ENCODE measurements around the gene BMI1. TPM values are rescaled to one million over a fixed set of nuclear protein-coding genes. Genes with fewer than 3 reads are reported as not detected.
A peak's percentile ranks its signal among the peaks of the same experiment; 100 is the strongest.

BMI1 gene
- total and polyA plus RNA-seq, 2 donors (not counting 1 experiment from before 2014, with no cell fraction given), result 18.0 to 83.8 TPM

DNA sequence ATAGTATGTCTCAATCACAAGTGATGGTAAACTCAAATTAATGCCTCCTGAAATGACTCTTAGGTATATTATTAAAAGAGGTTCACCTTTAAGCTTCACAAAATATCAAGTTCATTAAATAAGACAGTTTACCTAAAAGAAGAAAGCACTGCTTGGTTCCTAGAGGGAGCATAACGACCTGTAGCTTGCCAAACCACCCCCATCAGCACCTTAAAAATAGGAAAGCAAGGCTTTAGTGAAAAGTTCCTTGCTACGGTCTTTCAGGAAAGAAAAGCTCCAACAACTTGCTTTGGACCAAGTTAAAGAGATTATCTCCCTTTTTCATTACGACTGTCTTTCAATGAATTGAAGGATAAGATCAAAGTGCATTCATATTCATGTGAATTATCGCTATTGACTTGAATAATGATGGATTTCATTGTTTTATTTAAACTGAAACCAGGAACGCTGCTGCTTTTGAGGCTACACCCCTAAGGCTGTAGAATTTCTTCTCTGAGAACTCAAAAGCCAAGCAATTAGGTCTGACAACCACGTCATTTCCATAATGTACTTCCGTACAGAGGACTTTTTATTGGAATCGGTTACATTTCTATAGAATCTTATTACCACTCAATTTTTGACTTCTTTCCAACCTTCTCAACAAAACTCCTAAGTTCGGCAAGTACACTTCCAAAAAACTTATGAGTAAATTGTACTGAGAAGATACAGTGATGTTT lies 17.4 kb downstream of the BMI1 start:
- Histone ChIP-seq H2AFZ (ENCODE audit: insufficient read depth, low read depth, low read length, poor library complexity, severe bottlenecking) (no peak overlapping the region), H3K27me3 (replicated peaks in 1 of 4; ENCODE audit: control extremely low read depth in 1 of 4, control insufficient read depth in 3 of 4, insufficient read depth in 4 of 4, low read length in 3 of 4) (peaks cover 8 to 72% (median 59%) of the 10 kb centered on the region in 4 experiments), H3K9ac (ENCODE audit: low read length) (no peak overlapping the region), H3K4me1 (ENCODE audit: control insufficient read depth in 2 of 2, insufficient read depth in 2 of 2, low read length in 2 of 2) (peaks cover 51 to 67% of the 10 kb centered on the region in 2 donors), H3K36me3 (replicated peaks in 1 of 2; ENCODE audit: control extremely low read depth in 1 of 2, control insufficient read depth in 1 of 2, extremely low read depth in 1 of 2, insufficient read depth in 2 of 2, low read length in 1 of 2) (no peaks in the 10 kb centered on the region), H3K9me3 (ENCODE audit: control extremely low read depth in 1 of 3, control insufficient read depth in 2 of 3, insufficient read depth in 1 of 3, low read length in 2 of 3) (peaks cover 3 to 33% (median 7%) of the 10 kb centered on the region in 3 donors), H3K27ac (ENCODE audit: low read length in 2 of 2) (no peak overlapping the region), H4K20me1 (ENCODE audit: control insufficient read depth, insufficient read depth, low read length, poor library complexity, severe bottlenecking) (no peaks in the 10 kb centered on the region), H3K4me3 (ENCODE audit: control extremely low read depth in 1 of 5, extremely low read depth in 1 of 5, insufficient read depth in 1 of 5, low read depth in 2 of 5, low read length in 4 of 5) (no peak overlapping the region), H3K79me2 (ENCODE audit: control insufficient read depth, insufficient read depth, low read length) (no peaks in the 10 kb centered on the region), H3K4me2 (replicated peaks; ENCODE audit: low read depth, low read length, poor library complexity, severe bottlenecking) (no peak overlapping the region)
- intact Hi-C loops (cut with micrococcal nuclease), result loop anchor here (2.0 kb wide), 1 partner anchor 814 kb away; the partner anchor contains the start of gene SKIDA1
- H3K27ac Mint-ChIP-seq, result no peak overlapping the region
- ATAC-seq (ENCODE audit: low read depth) (no peak), DNase-seq (peak; percentile 43)
- peaks cover 33% of the 10 kb centered on the region for H3K4me1 Mint-ChIP-seq
- no CpG with 5 or more reads among the region's 9 CpGs for WGBS (ENCODE audit: insufficient coverage)
- H3K4me3 Mint-ChIP-seq, result no peak overlapping the region
- H3K27me3 Mint-ChIP-seq, result peaks cover 44% of the 10 kb centered on the region
- TF ChIP-seq EZH2 (IDR thresholded peaks at IDR 0.05; ENCODE audit: borderline replicate concordance, insufficient read depth, low read depth, low read length, poor library complexity, severe bottlenecking), result no peak
- TF ChIP-seq, protein P1, sequence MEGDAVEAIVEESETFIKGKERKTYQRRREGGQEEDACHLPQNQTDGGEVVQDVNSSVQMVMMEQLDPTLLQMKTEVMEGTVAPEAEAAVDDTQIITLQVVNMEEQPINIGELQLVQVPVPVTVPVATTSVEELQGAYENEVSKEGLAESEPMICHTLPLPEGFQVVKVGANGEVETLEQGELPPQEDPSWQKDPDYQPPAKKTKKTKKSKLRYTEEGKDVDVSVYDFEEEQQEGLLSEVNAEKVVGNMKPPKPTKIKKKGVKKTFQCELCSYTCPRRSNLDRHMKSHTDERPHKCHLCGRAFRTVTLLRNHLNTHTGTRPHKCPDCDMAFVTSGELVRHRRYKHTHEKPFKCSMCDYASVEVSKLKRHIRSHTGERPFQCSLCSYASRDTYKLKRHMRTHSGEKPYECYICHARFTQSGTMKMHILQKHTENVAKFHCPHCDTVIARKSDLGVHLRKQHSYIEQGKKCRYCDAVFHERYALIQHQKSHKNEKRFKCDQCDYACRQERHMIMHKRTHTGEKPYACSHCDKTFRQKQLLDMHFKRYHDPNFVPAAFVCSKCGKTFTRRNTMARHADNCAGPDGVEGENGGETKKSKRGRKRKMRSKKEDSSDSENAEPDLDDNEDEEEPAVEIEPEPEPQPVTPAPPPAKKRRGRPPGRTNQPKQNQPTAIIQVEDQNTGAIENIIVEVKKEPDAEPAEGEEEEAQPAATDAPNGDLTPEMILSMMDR (IDR thresholded peaks at IDR 0.05), result no peak
- CTCF ChIA-PET, result interaction anchor here (0.6 to 2.4 kb wide), 5 partner anchors 12 to 842 kb away, joined by 3 to 8 read pairs (median 4); no protein-coding TSS in a partner anchor
- H3K9me3 Mint-ChIP-seq (ENCODE audit: insufficient read depth), result no peaks in the 10 kb centered on the region
- POLR2A ChIA-PET, result interaction anchor here (0.9 to 3.3 kb wide), 3 partner anchors 15 to 810 kb away, joined by 3 to 28 read pairs (median 3); partner anchors contain the start of gene BMI1

DNA sequence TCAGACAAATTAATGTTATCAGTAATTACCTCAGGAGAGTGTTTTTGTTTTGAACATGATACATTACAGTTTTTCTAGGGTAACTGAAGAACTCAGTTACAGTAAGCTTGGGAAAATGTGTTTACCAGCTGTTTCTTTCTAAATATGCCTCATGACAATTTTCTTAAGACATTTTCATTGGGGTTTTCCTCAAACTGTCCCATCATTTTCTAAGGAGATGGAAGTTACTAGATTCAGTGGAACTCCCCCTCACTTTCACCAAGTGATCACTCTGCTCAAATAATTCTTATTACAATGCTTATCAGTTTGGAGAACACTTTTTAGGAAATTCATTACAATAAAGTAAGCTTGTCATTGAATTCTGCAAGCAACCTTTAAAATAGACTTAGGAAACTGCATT lies 18.0 kb downstream of the BMI1 start:
- no peak for ATAC-seq (ENCODE audit: low read depth)

More for the DNA sequence above, 18.0 kb downstream of the BMI1 start:
- H3K36me3 ChIP-seq (replicated peaks in 1 of 2; ENCODE audit: control extremely low read depth in 1 of 2, control insufficient read depth in 1 of 2, extremely low read depth in 1 of 2, insufficient read depth in 2 of 2, low read length in 1 of 2), result no peaks in the 10 kb centered on the region
- no peaks in the 10 kb centered on the region for H3K79me2 ChIP-seq (ENCODE audit: control insufficient read depth, insufficient read depth, low read length)
- intact Hi-C loops (cut with micrococcal nuclease), result loop anchor here (2.0 kb wide), 1 partner anchor 814 kb away; the partner anchor contains the start of gene SKIDA1
- Mint-ChIP-seq H3K27ac (no peak overlapping the region), H3K4me3 (no peak overlapping the region), H3K4me1 (peaks cover 30% of the 10 kb centered on the region), H3K27me3 (peaks cover 50% of the 10 kb centered on the region), H3K9me3 (ENCODE audit: insufficient read depth) (no peaks in the 10 kb centered on the region)
- CTCF ChIA-PET, result interaction anchor here (0.6 to 2.4 kb wide), 5 partner anchors 11 to 843 kb away, joined by 3 to 8 read pairs (median 4); no protein-coding TSS in a partner anchor
- TF ChIP-seq EZH2 (IDR thresholded peaks at IDR 0.05; ENCODE audit: borderline replicate concordance, insufficient read depth, low read depth, low read length, poor library complexity, severe bottlenecking), result peak; percentile 28
- TF ChIP-seq, protein P1 (IDR thresholded peaks at IDR 0.05), result no peak
- H2AFZ ChIP-seq (ENCODE audit: insufficient read depth, low read depth, low read length, poor library complexity, severe bottlenecking), result no peak overlapping the region
- DNase-seq, result no peak
- H4K20me1 ChIP-seq (ENCODE audit: control insufficient read depth, insufficient read depth, low read length, poor library complexity, severe bottlenecking), result no peaks in the 10 kb centered on the region
- peaks cover 3 to 30% (median 7%) of the 10 kb centered on the region in 3 donors for H3K9me3 ChIP-seq (ENCODE audit: control extremely low read depth in 1 of 3, control insufficient read depth in 2 of 3, insufficient read depth in 1 of 3, low read length in 2 of 3)
- no peak overlapping the region for H3K9ac ChIP-seq (ENCODE audit: low read length)
- peaks cover 45 to 64% of the 10 kb centered on the region in 2 donors for H3K4me1 ChIP-seq (ENCODE audit: control insufficient read depth in 2 of 2, insufficient read depth in 2 of 2, low read length in 2 of 2)
- POLR2A ChIA-PET, result interaction anchor here (0.9 to 3.3 kb wide), 5 partner anchors 16 to 810 kb away, joined by 3 to 32 read pairs (median 4); partner anchors contain the start of gene BMI1
- no peak overlapping the region for H3K27ac ChIP-seq (ENCODE audit: low read length in 2 of 2)
- no peak overlapping the region for H3K4me3 ChIP-seq (ENCODE audit: control extremely low read depth in 1 of 5, extremely low read depth in 1 of 5, insufficient read depth in 1 of 5, low read depth in 2 of 5, low read length in 4 of 5)
- peaks cover 8 to 78% (median 63%) of the 10 kb centered on the region in 4 experiments for H3K27me3 ChIP-seq (replicated peaks in 1 of 4; ENCODE audit: control extremely low read depth in 1 of 4, control insufficient read depth in 3 of 4, insufficient read depth in 4 of 4, low read length in 3 of 4)
- H3K4me2 ChIP-seq (replicated peaks; ENCODE audit: low read depth, low read length, poor library complexity, severe bottlenecking), result no peak overlapping the region

Data from B cell (primary cell).